KMS-11 (cell line): ENCODE data around the gene YRDC.
"Not testable (repeated sequence)": the region's sequence is repeated elsewhere in the genome, so short reads cannot be mapped to it uniquely, and the experiment has no call there.

Experiments
- H2AFZ ChIP-seq: fragments of 200-600 bp; sonication (generic); 2 replicates; pipeline ENCODE4 v1.6.1; 2016; ENCODE audit warnings: antibody characterized with exemption, mixed run types, low read depth
- H3K27ac ChIP-seq: fragments of 200-600 bp; sonication (generic); 2 replicates; pipeline ENCODE4 v1.6.1; 2016; ENCODE audit warnings: mild to moderate bottlenecking, mixed run types
- H3K27me3 ChIP-seq: fragments of 200-600 bp; sonication (generic); 2 replicates; pipeline ENCODE4 v1.6.1; 2017; ENCODE audit warnings: mild to moderate bottlenecking, low read depth, mixed run types, moderate library complexity; ENCODE audit not compliant: insufficient read depth
- H3K36me3 ChIP-seq: fragments of 200-600 bp; sonication (generic); 2 replicates; pipeline ENCODE4 v1.6.1; 2017; ENCODE audit warnings: mild to moderate bottlenecking, mixed run types; ENCODE audit not compliant: insufficient read depth
- H3K4me1 ChIP-seq: fragments of 200-600 bp; sonication (generic); 2 replicates; pipeline ENCODE4 v1.6.1; 2016; ENCODE audit warnings: mild to moderate bottlenecking, low read depth, mixed run types; ENCODE audit not compliant: poor library complexity, severe bottlenecking
- H3K4me2 ChIP-seq: fragments of 200-600 bp; sonication (generic); 2 replicates; pipeline ENCODE4 v1.7.0; 2016; ENCODE audit warnings: mild to moderate bottlenecking, mixed run types
- H3K4me3 ChIP-seq: fragments of 200-600 bp; sonication (generic); IDR thresholded peaks from 2 replicates; pipeline ENCODE4 v1.6.1; 2017; ENCODE audit warnings: low read depth, low read length, mixed read lengths; ENCODE audit not compliant: insufficient read depth
- H3K79me2 ChIP-seq: fragments of 200-600 bp; sonication (generic); 2 replicates; pipeline ENCODE4 v1.6.1; 2016; ENCODE audit warnings: low read depth, mixed run types; ENCODE audit not compliant: insufficient read depth
- H3K9ac ChIP-seq: fragments of 200-600 bp; sonication (generic); 2 replicates; pipeline ENCODE4 v1.6.1; 2016; ENCODE audit warnings: mild to moderate bottlenecking, mixed run types
- H4K20me1 ChIP-seq: fragments of 200-600 bp; sonication (generic); 2 replicates; pipeline ENCODE4 v1.6.1; 2016; ENCODE audit warnings: mild to moderate bottlenecking, mixed run types; ENCODE audit not compliant: insufficient read depth
- CTCF ChIP-seq: fragments of 200-600 bp; sonication (generic); conservative IDR thresholded peaks from 2 replicates; pipeline ENCODE4 v1.6.1; 2017; ENCODE audit warnings: low read depth, mild to moderate bottlenecking, antibody characterized with exemption, low read length, moderate library complexity, mixed read lengths

Gene YRDC

GRCh38 chr1:37778654-37779053, 29.4 kb downstream of the YRDC start:
- Histone ChIP-seq H3K36me3 (no peaks in the 10 kb centered on the region), H3K27me3 (no peaks in the 10 kb centered on the region)
- no peak for TF ChIP-seq CTCF

GRCh38 chr1:37776946-37777516, 31.0 kb downstream of the YRDC start:
- no peaks in the 10 kb centered on the region for H3K36me3 ChIP-seq
- no peak overlapping the region for H3K9ac ChIP-seq
- H3K4me2 ChIP-seq, result no peak overlapping the region
- no peaks in the 10 kb centered on the region for H3K4me1 ChIP-seq
- H3K27me3 ChIP-seq, result no peaks in the 10 kb centered on the region
- no peak overlapping the region for H3K27ac ChIP-seq
- no peak for TF ChIP-seq CTCF
- H3K79me2 ChIP-seq, result no peaks in the 10 kb centered on the region
- no peak overlapping the region for H3K4me3 ChIP-seq
- no peak overlapping the region for H2AFZ ChIP-seq
- no peaks in the 10 kb centered on the region for H4K20me1 ChIP-seq

More at GRCh38 chr1:37778654-37779053, 29.4 kb downstream of the YRDC start:
- Histone ChIP-seq H3K9ac (no peak overlapping the region), H4K20me1 (no peaks in the 10 kb centered on the region), H3K4me3 (no peak overlapping the region), H3K4me1 (no peaks in the 10 kb centered on the region), H2AFZ (no peak overlapping the region), H3K4me2 (no peak overlapping the region), H3K27ac (no peak overlapping the region), H3K79me2 (no peaks in the 10 kb centered on the region)

GRCh38 chr1:37771440-37771839, 36.6 kb downstream of the YRDC start:
- H3K27ac ChIP-seq, H2AFZ ChIP-seq, H3K4me1 ChIP-seq, H3K9ac ChIP-seq, H3K79me2 ChIP-seq, H3K4me2 ChIP-seq, H4K20me1 ChIP-seq, H3K4me3 ChIP-seq, H3K27me3 ChIP-seq, H3K36me3 ChIP-seq: not testable (repeated sequence)

GRCh38 chr1:37767488-37767887, 40.5 kb downstream of the YRDC start:
- Histone ChIP-seq H4K20me1 (no peaks in the 10 kb centered on the region), H3K79me2 (no peaks in the 10 kb centered on the region), H3K36me3 (no peaks in the 10 kb centered on the region), H2AFZ (no peak overlapping the region), H3K9ac (no peak overlapping the region), H3K27me3 (peaks cover 29% of the 10 kb centered on the region), H3K4me1 (no peaks in the 10 kb centered on the region), H3K4me3 (no peak overlapping the region), H3K27ac (no peak overlapping the region), H3K4me2 (no peak overlapping the region)
- no peak for TF ChIP-seq CTCF

- no peaks in the 10 kb centered on the region for H3K4me1 ChIP-seq
Observed at GRCh38 chr1:37765916-37766664, 41.9 kb downstream of the YRDC start.

More at GRCh38 chr1:37765916-37766664, 41.9 kb downstream of the YRDC start:
- Histone ChIP-seq H3K4me3 (no peak overlapping the region), H3K27ac (no peak overlapping the region), H4K20me1 (no peaks in the 10 kb centered on the region), H3K36me3 (no peaks in the 10 kb centered on the region), H2AFZ (peak overlapping the region; percentile 50; the same call in 1 of the 2 replicates), H3K79me2 (no peaks in the 10 kb centered on the region), H3K27me3 (peaks cover 29% of the 10 kb centered on the region), H3K9ac (no peak overlapping the region), H3K4me2 (peak overlapping the region; percentile 27; the same call in 1 of the 2 replicates)
- no peak for TF ChIP-seq CTCF
